ENCODE data around the gene TMEM59L.
"Not testable (repeated sequence)": the region's sequence is repeated elsewhere in the genome, so short reads cannot be mapped to it uniquely, and the experiment has no call there.

The TMEM59L gene

GRCh38 chr19:18612772-18613588 is at the start of gene TMEM59L:
Gene TMEM59L, plus strand, starts transcription at chr19:18612870. Its CDS starts 89 bp downstream, at chr19:18612959.
- H3K4me3 ChIP-seq (ENCODE audit: low read depth, low read length) = peak within 1 kb of the TSS; percentile 45
- DNase-seq (ENCODE audit: low read depth) = no peak

DNA sequence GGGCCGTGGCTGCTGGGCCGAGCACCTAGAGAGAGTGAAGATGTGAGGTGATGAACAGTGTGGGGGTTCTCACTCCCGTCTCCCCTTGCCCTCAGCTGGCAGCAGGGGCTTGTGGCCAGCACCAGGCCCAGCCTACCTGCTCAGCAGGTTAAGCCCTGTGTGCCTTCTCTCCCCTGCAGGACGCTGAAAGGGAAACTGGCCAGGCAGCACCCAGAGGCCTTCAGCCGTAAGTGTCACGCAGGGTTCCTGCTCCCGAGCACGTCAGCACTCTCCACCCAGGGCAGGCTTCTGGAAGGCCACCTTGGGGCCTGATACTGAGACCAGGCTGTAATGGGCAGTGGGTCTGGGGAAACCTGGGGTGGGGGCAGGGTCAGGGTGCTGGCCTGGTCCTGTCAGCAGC is 45.7 kb upstream of the TMEM59L start:
- no peak for DNase-seq (ENCODE audit: low read depth)
- no peak overlapping the region for H3K4me3 ChIP-seq (ENCODE audit: low read depth, low read length)

DNA sequence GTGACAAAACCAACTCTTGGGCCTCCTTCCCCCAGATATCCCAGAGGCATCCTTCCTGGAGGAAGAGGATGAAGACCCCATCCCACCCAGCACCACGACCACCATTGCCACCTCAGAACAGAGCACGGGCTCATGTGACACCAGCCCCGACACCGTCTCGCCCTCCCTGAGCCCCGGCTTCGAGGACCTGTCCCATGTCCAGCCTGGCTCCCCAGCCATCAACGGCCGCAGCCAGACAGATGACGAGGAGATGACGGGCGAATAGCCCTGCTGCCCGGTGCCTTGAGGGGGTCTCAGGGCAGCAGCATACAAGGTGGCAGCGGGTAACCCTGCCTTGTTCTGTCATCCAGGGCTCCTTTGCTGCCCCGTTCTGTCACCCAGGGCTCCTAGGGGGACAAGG is 44.3 kb upstream of the TMEM59L start:
- no peak for DNase-seq (ENCODE audit: low read depth)
- H3K4me3 ChIP-seq (ENCODE audit: low read depth, low read length) = no peak overlapping the region

GRCh38 chr19:18571564-18572344 is 40.9 kb upstream of the TMEM59L start, which contains the start of gene UBA52:
Gene UBA52, plus strand, starts transcription at chr19:18571857. Its CDS starts 1,444 bp downstream, at chr19:18573301.
- H3K4me3 ChIP-seq (ENCODE audit: low read depth, low read length) = peak within 1 kb of the TSS; percentile 64
- DNase-seq (ENCODE audit: low read depth) = peak; percentile 90

DNA sequence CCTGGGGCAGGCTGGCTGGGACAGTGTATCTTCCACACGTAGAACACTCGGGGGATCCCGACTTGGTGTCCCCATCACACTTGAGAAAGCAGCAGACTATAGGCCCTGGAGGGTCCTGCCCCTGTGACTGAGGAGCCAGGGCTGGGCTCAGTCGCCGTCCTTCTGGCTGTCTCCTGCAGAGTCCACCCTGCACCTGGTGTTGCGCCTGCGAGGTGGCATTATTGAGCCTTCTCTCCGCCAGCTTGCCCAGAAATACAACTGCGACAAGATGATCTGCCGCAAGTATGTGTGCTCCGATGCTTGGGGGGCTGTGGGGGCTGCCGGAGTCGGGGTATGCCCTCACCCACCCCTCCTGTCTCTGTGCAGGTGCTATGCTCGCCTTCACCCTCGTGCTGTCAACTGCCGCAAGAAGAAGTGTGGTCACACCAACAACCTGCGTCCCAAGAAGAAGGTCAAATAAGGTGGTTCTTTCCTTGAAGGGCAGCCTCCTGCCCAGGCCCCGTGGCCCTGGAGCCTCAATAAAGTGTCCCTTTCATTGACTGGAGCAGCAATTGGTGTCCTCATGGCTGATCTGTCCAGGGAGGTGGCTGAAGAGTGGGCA is 37.9 kb upstream of the TMEM59L start:
- H3K4me3 ChIP-seq (ENCODE audit: low read depth, low read length) = no peak overlapping the region
- DNase-seq (ENCODE audit: low read depth) = no peak

DNA sequence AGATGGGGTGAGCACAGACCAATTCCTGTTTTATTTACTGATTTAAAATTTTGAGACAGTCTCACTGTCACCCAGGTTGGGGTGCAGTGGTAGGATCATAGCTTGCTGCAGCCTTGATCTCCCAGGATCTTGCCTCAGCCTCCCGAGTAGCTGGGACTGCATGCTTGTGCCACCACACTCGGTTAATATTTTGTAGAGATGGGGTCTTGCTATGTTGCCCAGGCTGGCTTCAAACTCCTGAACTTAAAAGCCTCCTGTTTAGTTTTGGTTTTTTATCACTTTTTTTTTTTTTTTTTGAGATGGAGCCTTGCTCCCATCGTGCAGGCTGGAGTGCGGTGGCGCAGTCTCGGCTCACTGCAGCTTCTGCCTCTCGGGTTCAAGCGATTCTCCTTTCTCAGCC is 36.3 kb upstream of the TMEM59L start:
- no peak overlapping the region for H3K4me3 ChIP-seq (ENCODE audit: low read depth, low read length)
- no peak for DNase-seq (ENCODE audit: low read depth)

DNA sequence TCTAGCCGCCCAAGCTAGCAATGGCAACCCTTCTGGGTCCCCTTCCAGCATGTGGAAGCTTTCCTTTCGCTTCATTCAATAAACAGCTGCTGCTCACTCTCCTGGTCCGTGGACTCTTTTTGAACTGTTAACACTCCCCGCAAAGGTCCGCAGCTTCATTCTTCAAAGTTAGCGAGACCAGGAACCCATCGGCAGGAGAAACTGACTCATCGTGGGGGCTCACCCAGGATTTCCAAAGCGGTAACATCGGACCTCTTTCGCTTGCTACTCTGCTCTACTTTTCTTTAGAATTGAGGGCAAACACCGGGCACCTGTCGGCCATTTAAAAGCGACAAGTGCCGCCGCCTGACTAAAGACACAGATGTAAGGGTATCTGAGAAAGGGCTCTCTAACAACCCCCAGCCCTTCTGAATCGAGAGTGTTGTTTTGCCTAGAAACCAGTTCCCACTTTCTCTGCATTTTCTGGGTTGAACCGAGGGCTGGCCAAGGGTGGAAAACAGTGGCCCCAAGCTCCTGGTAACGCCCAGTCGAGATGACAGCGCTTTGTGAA is 35.2 kb upstream of the TMEM59L start:
- DNase-seq (ENCODE audit: low read depth) = no peak
- H3K4me3 ChIP-seq (ENCODE audit: low read depth, low read length) = no peak overlapping the region

GRCh38 chr19:18580311-18580710 is 32.4 kb upstream of the TMEM59L start:
- H3K4me3 ChIP-seq (ENCODE audit: low read depth, low read length) = no peak overlapping the region
- no peak for DNase-seq (ENCODE audit: low read depth)

- no peak for DNase-seq (ENCODE audit: low read depth)
- no peak overlapping the region for H3K4me3 ChIP-seq (ENCODE audit: low read depth, low read length)
Measured at GRCh38 chr19:18586306-18586705, 26.4 kb upstream of the TMEM59L start.

DNA sequence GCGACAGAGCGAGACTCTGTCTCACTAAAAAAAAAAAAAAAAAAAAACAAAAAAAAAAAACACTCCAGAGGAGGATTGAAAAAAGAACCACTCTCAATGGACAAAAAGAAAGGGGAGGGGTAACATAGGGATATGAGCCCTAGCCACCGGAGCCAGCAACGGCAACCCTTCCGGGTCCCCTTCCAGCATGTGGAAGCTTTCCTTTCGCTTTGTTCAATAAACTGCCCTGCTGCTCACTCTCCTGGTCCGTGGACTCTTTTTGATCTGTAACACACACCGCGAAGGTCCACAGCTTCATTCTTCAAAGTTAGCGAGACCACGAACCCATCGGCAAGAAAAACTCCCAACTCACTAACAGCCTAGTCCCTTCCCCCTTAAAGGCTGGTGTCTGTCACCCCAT is 25.1 kb upstream of the TMEM59L start:
- no peak for DNase-seq (ENCODE audit: low read depth)
- H3K4me3 ChIP-seq (ENCODE audit: low read depth, low read length) = no peak overlapping the region

GRCh38 chr19:18587962-18588610 is 24.6 kb upstream of the TMEM59L start:
- no peak for DNase-seq (ENCODE audit: low read depth)
- peak overlapping the region; percentile 84 for H3K4me3 ChIP-seq (ENCODE audit: low read depth, low read length)

GRCh38 chr19:18588611-18589379 is 23.9 kb upstream of the TMEM59L start, which contains the start of gene REX1BD:
Gene REX1BD, plus strand, starts transcription at chr19:18588798. Its CDS starts 4 bp downstream, at chr19:18588802.
- peak within 1 kb of the TSS; percentile 84 for H3K4me3 ChIP-seq (ENCODE audit: low read depth, low read length)
- DNase-seq (ENCODE audit: low read depth) = peak; percentile 31

GRCh38 chr19:18589380-18590272 is 23.0 kb upstream of the TMEM59L start:
- peak; percentile 33 for DNase-seq (ENCODE audit: low read depth)
- H3K4me3 ChIP-seq (ENCODE audit: low read depth, low read length) = peak overlapping the region; percentile 84

- peak overlapping the region; percentile 84 for H3K4me3 ChIP-seq (ENCODE audit: low read depth, low read length)
- DNase-seq (ENCODE audit: low read depth) = peak; percentile 77
Measured at GRCh38 chr19:18590273-18591272, 22.1 kb upstream of the TMEM59L start.

DNA sequence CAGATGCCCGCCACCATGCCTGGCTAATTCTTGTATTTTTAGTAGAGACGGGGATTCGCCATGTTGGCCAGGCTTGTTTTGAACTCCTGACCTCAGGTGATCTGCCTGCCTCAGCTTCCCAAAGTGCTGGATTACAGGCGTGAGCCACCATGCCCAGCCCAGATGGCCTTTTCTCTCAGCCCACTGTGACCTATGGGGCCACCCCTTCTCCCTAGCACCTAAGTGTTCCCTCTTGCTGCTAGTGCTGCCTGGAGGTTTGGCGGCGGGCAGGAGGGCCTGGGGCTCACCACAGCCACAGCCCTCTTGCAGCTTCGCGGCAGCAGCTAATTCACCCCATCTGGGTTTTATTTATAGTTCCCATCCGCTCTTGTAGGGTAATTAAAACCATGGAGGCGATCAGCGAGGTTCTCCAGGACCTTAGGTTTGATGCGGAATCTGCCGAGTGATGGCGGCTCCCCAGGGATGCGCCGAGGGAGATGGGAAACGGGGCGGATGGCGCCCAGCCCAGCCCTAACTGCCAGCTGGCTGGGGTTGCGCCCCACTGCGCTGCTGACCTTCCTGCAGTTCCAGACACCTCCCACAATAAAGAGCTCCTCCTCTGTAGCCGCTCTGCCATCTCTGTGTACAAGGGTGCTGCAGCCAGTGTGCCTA is 20.8 kb upstream of the TMEM59L start:
- H3K4me3 ChIP-seq (ENCODE audit: low read depth, low read length) = no peak overlapping the region
- no peak for DNase-seq (ENCODE audit: low read depth)

DNA sequence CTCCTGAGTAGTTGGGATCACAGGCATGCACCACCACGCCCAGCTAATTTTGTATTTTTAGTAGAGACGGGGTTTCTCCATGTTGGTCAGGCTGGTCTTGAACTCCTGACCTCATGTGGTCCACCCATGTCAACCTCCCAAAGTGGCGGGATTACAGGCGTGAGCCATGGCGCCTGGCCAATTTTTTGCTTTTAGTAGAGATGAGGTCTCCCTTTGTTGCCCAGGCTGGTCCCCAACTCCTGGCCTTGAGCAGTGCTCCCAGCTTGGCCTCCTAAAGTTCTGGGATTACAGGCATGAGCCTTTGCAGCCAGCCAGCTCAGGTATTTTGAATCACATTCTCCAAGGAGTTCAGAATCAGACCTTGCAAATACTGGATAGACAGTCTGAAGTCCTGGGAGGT is 19.9 kb upstream of the TMEM59L start:
- not testable (repeated sequence) for H3K4me3 ChIP-seq (ENCODE audit: low read depth, low read length); DNase-seq (ENCODE audit: low read depth)

Data from skeletal muscle cell (primary cell).